Calu3 (cell line): ENCODE data around the gene LYPD6B. TPM values are rescaled to one million over a fixed set of nuclear protein-coding genes. Genes with fewer than 3 reads are reported as not detected.

Experiments
- BruUV-seq: library from RNA; stranded (reverse); fragments of 400-500 nt; replicated peaks from 2 replicates; lab custom pipeline; 2021; lab: Mats Ljungman, UMichigan
- CTCF ChIA-PET: fragments of 300-600 bp; sonication (Branson Sonifier 250); formaldehyde crosslinking; loops from one replicate; lab custom pipeline; 2022; ENCODE audit warnings: antibody characterized with exemption; lab: Charles Lee
- DNase-seq: peaks from one replicate; pipeline ENCODE4 v3.0.0; 2022
- H3K27ac Mint-ChIP-seq: one replicate; pipeline ENCODE4 v1.8.0; 2022; ENCODE audit warnings: mixed read lengths; ENCODE audit not compliant: unreplicated experiment
- H3K27me3 Mint-ChIP-seq: one replicate; pipeline ENCODE4 v1.8.0; 2022; ENCODE audit warnings: mixed read lengths; ENCODE audit not compliant: unreplicated experiment
- H3K36me3 Mint-ChIP-seq: one replicate; pipeline ENCODE4 v1.8.0; 2022; ENCODE audit warnings: mild to moderate bottlenecking, moderate library complexity, mixed read lengths; ENCODE audit not compliant: insufficient read depth, unreplicated experiment
- H3K4me1 Mint-ChIP-seq: one replicate; pipeline ENCODE4 v1.8.0; 2022; ENCODE audit warnings: mild to moderate bottlenecking, low read depth, mixed read lengths; ENCODE audit not compliant: unreplicated experiment
- H3K4me3 Mint-ChIP-seq: one replicate; pipeline ENCODE4 v1.8.0; 2022; ENCODE audit warnings: mild to moderate bottlenecking, low read depth, moderate library complexity, mixed read lengths; ENCODE audit not compliant: unreplicated experiment
- H3K9me3 Mint-ChIP-seq: one replicate; pipeline ENCODE4 v1.8.0; 2022; ENCODE audit warnings: low read depth, mixed read lengths; ENCODE audit not compliant: unreplicated experiment
- CTCF ChIP-seq: fragments of 200-600 bp; IDR thresholded peaks from one replicate; pipeline ENCODE4 v1.8.0; 2022; ENCODE audit warnings: antibody characterized with exemption; ENCODE audit not compliant: unreplicated experiment
- intact Hi-C: fragments of 100-400 bp; cut with micrococcal nuclease; formaldehyde crosslinking; loops from one replicate; pipeline ENCODE4 v1.10.0; 2022; ENCODE audit not compliant: unreplicated experiment
- total RNA-seq: library from RNA; stranded (reverse); gene quantifications from 2 replicates; pipeline ENCODE4 v1.2.3, GENCODE V29; 2022

LYPD6B gene
- total RNA-seq, 1 experiment from 2014 or later, result 0.87 TPM

GRCh38 chr2:149006883-149007543 is 31.5 kb upstream of the LYPD6B start:
- DNase-seq, result no peak
- no peaks in the 10 kb centered on the region for H3K9me3 Mint-ChIP-seq
- no TSS peak for BruUV-seq
- peaks cover 49% of the 10 kb centered on the region for H3K27me3 Mint-ChIP-seq
- CTCF ChIA-PET, result no interaction called here
- no peak for TF ChIP-seq CTCF
- no peaks in the 10 kb centered on the region for H3K4me1 Mint-ChIP-seq
- no peaks in the 10 kb centered on the region for H3K36me3 Mint-ChIP-seq
- intact Hi-C loops, result no loop called here
- H3K27ac Mint-ChIP-seq, result no peak overlapping the region
- H3K4me3 Mint-ChIP-seq, result no peak overlapping the region

GRCh38 chr2:149008381-149008780 is 30.1 kb upstream of the LYPD6B start:
- no peaks in the 10 kb centered on the region for H3K9me3 Mint-ChIP-seq
- CTCF ChIA-PET, result no interaction called here
- no peak for TF ChIP-seq CTCF
- DNase-seq, result no peak
- no peaks in the 10 kb centered on the region for H3K4me1 Mint-ChIP-seq
- H3K27ac Mint-ChIP-seq, result no peak overlapping the region
- H3K27me3 Mint-ChIP-seq, result peaks cover 42% of the 10 kb centered on the region
- no TSS peak for BruUV-seq
- H3K36me3 Mint-ChIP-seq, result no peaks in the 10 kb centered on the region
- intact Hi-C loops, result no loop called here
- no peak overlapping the region for H3K4me3 Mint-ChIP-seq

GRCh38 chr2:149009576-149010461 is 28.7 kb upstream of the LYPD6B start:
- Mint-ChIP-seq H3K27ac (no peak overlapping the region), H3K36me3 (no peaks in the 10 kb centered on the region), H3K4me1 (no peaks in the 10 kb centered on the region), H3K27me3 (peaks cover 31% of the 10 kb centered on the region), H3K4me3 (no peak overlapping the region), H3K9me3 (no peaks in the 10 kb centered on the region)
- no TSS peak for BruUV-seq
- intact Hi-C loops, result no loop called here
- CTCF ChIA-PET, result no interaction called here
- no peak for DNase-seq
- no peak for TF ChIP-seq CTCF

GRCh38 chr2:149012545-149012944 is 26.0 kb upstream of the LYPD6B start:
- H3K4me3 Mint-ChIP-seq, result no peak overlapping the region
- CTCF ChIA-PET, result no interaction called here
- no peak for TF ChIP-seq CTCF
- H3K9me3 Mint-ChIP-seq, result no peaks in the 10 kb centered on the region
- peaks cover 37% of the 10 kb centered on the region for H3K27me3 Mint-ChIP-seq
- intact Hi-C loops, result no loop called here
- peaks cover 8% of the 10 kb centered on the region for H3K4me1 Mint-ChIP-seq
- H3K36me3 Mint-ChIP-seq, result no peaks in the 10 kb centered on the region
- BruUV-seq, result no TSS peak
- DNase-seq, result no peak
- H3K27ac Mint-ChIP-seq, result no peak overlapping the region
